Activated CD8-positive, alpha-beta memory T cell treated with anti-CD3 and anti-CD28 coated beads for 1 hour (primary cell): Measurements from ENCODE around the gene POU2AF1.

Source experiments
- DNase-seq, 2 donors: peaks; one replicate each; pipeline ENCODE4 v3.0.0-alpha.2; 2020; ENCODE audit warnings: low read depth in 1 of 2; ENCODE audit errors: extremely low read depth in 1 of 2

The POU2AF1 gene, protein sequence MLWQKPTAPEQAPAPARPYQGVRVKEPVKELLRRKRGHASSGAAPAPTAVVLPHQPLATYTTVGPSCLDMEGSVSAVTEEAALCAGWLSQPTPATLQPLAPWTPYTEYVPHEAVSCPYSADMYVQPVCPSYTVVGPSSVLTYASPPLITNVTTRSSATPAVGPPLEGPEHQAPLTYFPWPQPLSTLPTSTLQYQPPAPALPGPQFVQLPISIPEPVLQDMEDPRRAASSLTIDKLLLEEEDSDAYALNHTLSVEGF

GRCh38 chr11:111378861-111379601 lies at the start of gene POU2AF1:
POU2AF1 (minus strand) TSS chr11:111379275; CDS start chr11:111379177, 98 bp downstream.
- peak; percentile 31 to 41 for DNase-seq

- DNase-seq: no peak
Measured at GRCh38 chr11:111428113-111428876, 49.2 kb upstream of the POU2AF1 start.

DNA sequence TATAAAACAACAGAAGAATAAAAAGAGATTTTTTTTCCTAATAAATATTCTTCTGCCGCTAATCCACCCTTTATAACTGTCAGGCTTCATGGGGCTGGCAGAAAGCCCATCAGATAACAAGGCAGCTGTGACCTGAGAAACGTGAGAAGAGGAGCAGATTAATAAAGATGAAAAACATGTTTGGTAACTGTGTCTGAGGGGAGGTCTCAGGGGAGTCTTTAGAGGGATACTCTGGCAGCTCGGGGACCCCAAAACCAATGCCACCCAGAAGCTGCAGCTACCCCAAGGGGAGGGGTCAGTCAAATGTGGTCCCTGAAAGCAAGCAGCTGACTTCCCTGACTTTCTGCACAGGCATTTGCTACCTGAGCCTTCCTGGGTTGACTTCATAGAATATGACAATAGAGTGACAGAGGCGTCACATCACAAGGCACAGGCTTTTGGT lies 48.4 kb upstream of the POU2AF1 start:
- no peak for DNase-seq

DNA sequence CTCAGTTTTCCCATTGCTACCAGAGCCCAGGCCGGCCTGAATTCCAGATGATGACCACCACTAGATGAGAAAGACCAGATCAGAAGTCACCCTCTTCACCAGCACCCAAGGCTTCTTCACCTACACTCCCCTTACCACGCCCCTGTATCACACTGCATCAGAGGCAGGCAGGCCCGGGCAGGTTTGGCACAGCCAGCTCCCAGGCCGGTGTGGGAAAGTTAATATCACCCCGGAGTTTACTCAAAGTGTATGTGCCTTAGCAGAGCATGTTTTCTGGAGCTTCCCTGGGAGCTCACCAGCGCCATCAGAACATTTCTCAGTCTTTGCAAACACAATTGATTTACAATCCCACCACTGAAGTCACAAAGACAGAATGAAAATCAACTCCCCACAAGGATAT lies 47.5 kb upstream of the POU2AF1 start:
- DNase-seq: no peak

DNA sequence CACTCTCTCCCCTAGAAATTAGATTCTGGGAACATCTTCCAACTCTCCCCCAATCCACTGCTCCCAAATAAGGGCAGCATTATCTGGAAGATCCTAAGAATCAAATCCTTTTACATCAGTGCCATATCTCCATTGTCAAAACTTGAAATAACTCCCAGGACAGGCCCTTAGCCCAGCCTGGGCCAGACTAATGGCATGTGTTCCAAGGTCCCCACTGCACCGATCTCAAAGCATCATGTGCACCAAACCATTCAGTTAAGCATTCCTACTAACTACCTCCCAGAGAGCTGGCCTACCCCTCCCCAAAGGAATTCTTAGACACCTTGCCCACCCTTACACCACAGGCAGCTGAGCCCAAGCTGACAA lies 44.2 kb upstream of the POU2AF1 start:
- no peak for DNase-seq

- peak in 1 of 2 donors; percentile 20 for DNase-seq
Measured at GRCh38 chr11:111422494-111423249, 43.6 kb upstream of the POU2AF1 start.

GRCh38 chr11:111421251-111421650 lies 42.2 kb upstream of the POU2AF1 start:
- no peak for DNase-seq

- no peak for DNase-seq
Measured at GRCh38 chr11:111419641-111420327, 40.7 kb upstream of the POU2AF1 start.

- DNase-seq: no peak
Measured at GRCh38 chr11:111419181-111419580, 40.1 kb upstream of the POU2AF1 start.

DNA sequence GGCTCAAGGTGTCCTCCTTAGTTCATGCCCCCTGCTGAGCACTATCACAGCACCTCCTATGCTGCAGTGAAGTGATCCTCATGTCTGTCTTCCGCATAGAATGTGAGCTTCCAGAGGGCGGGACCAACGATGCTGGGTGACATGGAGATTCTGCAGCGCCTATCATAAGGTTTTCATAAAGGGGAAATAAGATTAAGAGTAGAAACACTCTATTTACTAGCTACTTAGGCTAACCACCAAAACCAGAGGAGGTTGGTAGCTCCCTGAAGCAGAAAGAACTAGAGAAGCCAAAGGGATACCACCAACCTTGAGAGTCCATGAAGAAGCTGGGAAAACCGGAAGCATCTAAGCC lies 39.3 kb upstream of the POU2AF1 start:
- no peak for DNase-seq

DNA sequence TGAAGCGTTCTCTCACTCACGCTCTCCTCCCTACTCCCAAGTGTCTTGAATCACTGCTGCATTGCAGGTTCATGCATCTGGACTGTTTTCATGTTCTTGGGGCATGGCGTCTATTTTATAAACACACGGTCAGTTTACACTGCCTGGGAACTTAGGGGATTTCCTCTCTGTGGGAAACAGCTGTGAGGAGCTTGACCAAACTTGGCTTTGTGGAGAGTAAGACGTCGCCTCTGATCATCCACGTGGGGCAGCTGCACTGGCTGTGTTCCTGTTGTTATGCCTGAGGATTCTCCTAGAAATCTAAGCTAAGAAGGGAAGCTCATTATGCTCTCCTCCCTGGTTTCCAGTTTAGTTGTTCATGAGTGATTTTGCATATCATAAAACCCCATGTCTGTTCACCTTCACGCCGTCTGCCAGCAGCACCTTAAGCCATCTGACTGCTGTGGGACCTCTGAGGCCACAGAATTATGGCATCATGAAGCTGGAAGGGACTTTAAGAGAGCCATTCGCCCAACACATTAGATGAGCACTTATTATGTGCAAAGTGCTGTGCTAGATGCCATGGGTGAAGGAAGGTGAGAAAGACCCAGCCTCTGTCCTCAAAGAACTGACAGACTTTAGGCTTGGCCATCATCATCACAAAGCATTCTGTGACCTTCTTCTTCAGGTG lies 38.8 kb upstream of the POU2AF1 start:
- DNase-seq: no peak

- no peak for DNase-seq
Measured at GRCh38 chr11:111417011-111417765, 38.1 kb upstream of the POU2AF1 start.

DNA sequence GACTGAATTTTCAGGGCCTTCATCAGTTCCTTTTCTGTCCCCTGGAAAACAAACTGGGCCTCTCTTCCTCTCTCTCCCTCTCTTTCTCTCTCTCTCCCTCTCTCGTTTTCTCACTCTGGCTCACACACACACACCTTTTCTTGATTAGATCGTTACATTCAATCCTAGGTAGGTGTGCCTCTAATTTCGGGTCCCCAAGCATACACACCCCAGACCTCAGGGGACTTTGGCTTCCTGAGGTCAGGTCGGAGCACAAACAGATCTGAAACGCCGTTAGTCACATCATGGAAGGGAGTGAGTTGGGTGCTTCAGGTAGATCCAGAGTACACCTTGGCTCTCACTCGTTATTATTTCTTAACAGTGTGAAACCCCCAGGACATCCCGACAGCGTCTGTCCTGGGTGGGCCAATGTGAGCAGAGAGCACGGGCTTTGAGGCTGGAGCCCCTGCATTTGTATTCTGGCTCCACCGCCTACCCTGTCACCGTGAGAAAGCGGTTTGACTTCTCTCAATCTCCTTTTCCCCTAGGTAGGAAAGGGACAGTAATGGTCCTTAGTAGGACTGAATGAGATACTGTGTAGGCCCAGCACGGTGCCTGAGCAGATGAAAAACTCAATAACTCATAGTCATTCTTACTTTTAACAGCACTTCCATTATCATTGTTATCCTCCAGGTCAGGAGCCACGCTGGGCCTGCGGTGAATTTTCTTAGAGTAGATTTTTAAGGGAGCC lies 37.3 kb upstream of the POU2AF1 start:
- DNase-seq: no peak

DNA sequence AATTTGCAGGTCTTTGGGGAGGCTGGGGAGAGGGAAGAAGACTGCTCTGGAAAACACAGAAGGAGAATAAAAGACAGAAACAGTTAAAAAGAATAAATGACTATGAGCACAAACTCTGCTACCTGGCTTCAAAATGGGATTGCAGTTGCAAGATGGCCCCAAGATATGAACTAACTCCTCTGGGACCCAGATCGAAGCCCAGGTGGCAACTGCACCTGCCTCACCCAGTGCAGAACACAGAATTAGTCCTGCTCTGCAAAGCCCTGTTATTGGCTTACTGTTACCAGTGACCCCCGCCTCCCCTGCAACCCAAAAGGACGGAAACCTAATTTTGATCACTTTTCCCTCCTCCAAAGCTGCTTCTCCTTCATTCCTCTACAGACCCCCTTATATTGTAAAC lies 35.9 kb upstream of the POU2AF1 start:
- DNase-seq: no peak

- no peak for DNase-seq
Measured at GRCh38 chr11:111414267-111414931, 35.3 kb upstream of the POU2AF1 start.

GRCh38 chr11:111413849-111414248 lies 34.8 kb upstream of the POU2AF1 start:
- no peak for DNase-seq

- no peak for DNase-seq
Measured at GRCh38 chr11:111412293-111412692, 33.2 kb upstream of the POU2AF1 start.

GRCh38 chr11:111411456-111411855 lies 32.4 kb upstream of the POU2AF1 start:
- no peak for DNase-seq
